HG03139 (cell line): Measurements from ENCODE around the gene USP6.
"Not testable (repeated sequence)": the region's sequence is repeated elsewhere in the genome, so short reads cannot be mapped to it uniquely, and the experiment has no call there.

ENCODE experiments used
- ATAC-seq: cut with Tn5 transposase; IDR thresholded peaks from one replicate; pipeline ENCODE4 v1.9.1; 2021; ENCODE audit not compliant: unreplicated experiment

The USP6 gene

DNA sequence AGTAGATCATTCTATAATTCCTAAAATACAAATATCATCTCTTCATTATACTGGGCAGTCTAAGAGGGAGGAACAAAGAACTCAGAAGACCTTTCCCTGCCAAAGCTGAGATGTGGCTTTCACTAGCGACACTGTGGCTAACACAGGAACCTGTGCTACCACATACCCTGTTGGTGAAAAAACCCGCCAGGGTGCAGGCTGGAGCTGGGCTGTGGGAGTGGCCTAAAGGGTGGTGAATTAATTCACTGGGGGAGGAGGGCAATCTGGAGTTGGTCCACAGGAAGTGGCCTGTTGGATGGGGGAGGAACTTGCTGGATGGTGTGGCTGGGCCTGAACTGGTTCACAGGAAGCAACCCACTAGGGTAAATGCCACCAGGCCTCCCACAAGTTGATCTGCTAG lies 68.5 kb downstream of the USP6 start:
- ATAC-seq, result no peak

DNA sequence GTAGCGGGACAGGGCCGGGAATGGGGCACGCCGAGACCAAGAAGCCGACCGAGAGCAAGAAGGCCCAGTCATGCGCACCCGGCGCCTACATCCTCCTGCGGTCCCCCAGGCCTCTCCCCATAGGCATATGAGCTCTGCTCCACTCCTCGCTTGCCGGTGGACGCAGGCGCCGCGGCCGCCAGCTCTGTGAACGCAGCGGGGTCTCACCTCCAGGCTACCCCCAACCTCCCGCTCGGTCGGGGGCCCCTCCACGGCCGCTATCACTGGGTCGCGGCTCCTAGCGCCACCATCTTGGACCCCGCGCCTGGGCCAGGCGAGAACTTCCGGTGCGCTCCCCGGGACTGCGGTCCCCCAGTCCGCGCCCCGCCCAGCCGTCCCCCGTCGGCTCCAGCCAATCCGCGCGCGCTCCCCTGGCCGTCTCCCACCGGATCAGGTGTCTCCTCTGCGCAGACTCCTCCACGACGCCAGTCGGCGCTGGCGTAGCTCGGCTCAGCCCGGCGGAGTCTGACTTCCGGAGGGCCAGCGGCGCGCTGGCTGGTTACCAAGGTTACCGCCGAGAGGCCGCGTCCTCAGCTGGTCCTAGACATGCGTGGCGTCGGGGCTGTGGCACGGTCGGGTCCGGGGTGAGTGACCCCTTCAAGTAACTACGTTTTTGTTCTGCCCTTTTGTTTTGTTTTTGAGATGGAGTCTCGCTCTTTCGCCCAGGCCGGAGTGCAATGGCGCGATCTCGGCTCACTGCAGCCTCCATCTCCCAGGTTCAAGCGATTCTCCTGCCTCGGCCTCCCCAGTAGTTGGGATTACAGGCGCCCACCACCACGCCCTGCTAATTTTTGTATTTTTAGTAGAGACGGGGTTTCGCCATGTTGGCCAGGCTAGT lies 75.9 kb downstream of the USP6 start, which contains the start of gene ZNF594:
TSS of gene ZNF594 (minus strand) at position 328 of the 877 bp plus-strand sequence. CDS start 7,612 bp downstream, outside the sequence.
- ATAC-seq, result peak; percentile 97

DNA sequence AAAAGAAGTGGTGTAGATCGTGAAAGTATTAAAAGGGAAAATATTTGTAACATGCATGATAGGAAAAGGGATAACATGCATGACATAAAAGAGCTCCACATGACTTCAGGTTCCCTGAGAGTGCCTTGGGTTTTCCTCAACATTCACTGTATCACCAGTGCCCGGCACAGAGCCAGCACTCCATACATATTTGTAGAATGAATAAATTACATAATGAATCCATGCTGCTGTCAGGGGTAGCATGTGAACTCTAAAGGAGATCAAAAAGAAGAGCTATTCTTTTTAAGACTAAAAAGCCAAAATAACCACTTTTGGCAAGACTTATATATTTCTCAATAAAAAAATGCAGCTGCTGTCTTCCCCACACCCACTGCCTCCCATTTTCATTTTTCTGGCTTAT lies 78.5 kb downstream of the USP6 start:
- ATAC-seq, result no peak

DNA sequence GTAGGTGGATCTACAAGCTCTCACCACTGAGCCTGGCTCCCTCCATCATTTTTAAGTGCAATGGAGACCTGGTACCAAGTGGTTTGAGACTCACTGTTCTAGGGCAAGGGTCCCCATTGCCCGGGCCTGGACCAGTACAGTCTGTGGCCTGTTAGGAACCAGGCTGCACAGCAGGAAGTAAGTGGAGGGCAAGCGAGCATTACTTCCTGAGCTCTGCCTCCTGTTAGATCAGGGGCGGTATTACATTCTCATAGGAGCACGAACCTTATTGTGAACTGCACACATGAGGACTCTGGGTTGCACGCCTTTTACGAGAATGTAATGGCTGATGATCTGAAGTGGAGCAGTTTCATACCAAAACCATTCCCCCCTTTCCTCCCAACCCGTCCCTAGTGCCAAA lies 82.6 kb downstream of the USP6 start:
- no peak for ATAC-seq

DNA sequence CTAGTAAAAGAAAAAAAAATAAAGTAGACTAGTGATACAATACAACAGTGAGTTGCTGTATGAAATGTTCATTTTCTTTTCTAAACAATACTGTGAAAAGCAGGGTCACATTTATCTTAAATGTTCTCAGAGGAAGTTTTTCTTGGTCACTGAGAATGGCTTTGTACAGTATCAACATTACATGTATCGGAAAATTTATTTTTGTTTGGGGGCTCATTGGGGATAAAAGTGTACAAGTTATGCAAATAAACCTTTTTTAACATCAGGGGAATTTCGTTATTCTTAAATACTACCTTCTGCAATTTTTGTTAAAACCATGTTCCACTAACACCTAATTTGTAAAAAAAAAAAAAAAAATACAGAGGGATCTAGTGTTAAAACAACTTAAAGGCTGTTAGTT lies 84.5 kb downstream of the USP6 start:
- no peak for ATAC-seq

DNA sequence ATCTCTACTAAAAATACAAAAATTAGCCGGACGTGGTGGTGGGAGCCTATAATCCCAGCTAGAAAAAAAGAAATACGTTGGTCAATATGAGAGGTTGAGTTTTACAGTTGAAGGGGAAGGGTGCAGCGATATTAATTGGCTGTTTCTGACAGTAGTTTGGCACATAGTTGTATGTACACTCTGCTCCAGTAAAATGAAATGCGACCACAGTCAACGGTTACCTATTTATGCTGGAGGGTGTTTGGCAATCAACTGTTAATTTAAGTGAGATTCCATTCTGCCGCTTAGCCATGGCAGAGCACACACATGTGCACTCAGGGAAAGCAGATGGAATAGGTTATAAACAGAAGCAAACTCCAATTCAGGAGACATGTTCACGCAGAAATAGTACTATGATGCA lies 85.2 kb downstream of the USP6 start:
- ATAC-seq, result no peak

DNA sequence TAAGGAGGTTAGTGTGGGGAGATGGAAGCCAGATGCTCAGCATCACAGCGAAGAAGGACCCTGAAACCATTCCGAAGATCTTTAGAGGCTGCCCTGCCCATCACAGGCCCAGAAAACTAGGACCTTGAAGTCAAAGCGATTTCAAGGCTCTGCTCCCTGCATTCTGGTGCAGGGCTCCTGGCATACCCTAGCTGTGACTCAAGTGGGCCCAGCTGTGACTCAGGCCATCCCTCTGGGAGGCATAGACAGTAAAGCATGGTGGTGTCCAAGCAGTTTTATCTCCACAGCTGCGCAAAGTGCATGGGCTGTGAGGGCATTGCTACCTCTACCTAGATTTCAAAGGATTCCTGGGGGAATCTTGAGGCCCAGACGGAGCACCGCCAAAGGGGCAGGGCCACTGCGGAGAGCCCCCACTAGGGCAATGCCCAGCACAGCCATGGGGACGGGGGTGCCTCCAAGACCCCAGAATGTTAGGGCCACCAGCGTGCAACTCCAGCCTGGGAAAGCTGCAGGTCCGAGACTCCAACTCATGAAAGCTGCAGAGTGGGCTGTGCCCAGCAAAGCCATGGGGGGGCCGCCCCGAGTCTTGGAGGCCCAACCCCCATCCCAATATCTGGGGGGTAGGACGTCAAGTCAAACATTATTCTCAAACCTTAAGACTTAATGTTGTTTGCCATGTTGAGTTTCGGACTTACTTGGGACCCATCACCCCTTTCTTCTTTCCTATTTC lies 87.5 kb downstream of the USP6 start:
- no peak for ATAC-seq

DNA sequence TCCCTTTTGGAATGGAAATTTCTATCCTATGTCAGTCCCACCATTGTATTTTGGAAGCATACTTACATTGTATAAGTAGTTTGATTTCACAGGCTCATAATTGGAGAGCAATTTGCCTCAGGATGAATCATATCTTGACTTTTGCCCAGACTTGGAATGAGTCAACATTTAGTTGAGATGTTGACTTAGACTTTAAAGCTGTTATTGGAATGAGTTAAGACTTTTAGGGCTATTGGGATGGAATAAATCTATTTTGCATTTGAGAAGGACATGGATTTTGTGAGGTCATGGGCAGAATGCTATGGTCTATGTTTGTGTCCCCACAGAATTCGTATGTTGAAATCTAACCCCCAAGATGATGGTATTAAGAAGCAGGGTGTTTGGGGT lies 88.1 kb downstream of the USP6 start:
- ATAC-seq, result no peak

DNA sequence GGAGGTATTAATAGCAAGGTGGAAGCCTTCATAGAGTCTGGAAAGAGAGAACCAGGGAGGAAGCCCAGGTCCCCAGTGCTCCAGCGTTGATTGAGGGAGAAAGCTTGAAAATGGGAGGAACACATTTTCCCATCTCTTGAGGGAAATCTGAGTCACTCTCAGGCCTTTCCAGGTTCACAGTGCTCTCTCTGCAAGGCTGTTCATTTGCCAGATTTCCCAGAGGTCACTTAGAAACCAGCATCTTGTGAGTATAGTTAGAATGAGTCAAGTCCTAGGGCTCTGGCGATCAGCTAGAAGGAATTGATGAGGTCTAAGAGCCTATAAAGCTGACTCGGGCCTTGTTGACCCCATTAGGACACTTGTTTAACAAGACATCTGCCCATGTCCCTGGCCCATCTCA lies 93.6 kb downstream of the USP6 start:
- no peak for ATAC-seq

DNA sequence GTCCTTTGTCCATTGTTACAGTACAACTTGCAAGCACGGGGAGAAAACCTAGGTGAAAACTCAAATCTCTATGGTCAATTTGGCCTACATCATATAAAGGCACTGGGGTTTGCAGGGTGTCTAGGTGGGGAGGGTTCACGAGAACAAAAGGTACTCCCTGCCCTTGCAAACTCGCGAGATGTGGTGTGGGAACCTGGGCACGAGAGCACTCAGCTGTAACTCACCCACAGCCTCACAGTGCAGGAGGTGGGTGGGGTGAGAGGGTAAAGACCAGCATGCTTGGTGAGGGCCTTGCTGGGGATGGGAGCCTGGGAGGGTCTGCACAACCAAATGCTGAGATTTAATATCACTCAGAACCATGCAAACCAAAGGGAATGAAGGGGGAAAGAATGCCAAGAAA lies 94.3 kb downstream of the USP6 start:
- ATAC-seq, result no peak

DNA sequence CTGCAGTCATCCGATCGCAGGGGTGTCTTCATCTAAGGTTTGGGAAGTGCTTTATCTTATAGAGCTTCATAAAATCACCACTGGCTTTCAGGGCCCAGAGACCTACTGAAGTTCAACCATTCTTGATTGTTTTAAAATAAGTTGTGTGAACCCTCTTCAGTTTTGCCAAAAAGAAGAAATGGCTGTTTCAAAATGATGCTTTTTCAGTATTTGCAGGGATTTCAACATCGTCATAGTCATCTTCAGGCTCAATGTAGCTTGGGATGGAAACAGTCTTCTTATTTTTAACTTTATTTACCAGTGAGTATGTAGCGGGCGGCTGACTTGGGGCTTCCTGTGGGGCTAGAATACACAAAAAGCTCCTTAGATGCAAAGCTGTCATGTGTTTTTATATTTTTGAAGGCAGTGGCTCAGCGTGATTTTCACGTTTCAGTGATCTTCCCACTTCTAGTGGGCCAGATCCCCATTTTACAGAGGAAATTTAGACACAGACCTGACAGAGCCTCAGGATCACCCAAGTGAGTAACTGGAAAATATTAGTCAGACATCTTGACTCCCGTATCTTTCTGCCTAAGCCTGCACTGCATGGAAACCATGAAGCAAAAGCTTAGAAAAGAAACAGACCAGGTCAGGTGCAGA lies 94.9 kb downstream of the USP6 start:
- ATAC-seq, result no peak

DNA sequence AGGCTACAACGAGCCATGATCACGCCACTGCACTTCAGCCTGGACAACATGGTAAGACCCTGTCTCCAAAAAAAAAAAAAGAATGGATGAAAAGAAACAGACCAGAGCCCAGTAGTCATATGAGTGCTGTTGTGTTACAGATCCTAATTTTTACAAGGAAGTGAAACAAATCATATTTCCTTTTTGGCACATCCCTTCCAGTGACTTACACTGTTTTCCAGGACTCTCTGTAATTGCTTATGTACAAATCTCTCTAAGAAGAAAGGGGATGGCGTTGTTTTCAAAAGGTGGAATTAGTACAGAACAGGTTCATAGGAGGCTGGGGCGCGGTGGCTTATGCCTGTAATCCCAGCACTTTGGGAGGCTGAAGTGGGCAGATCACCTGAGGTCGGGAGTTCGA lies 95.6 kb downstream of the USP6 start:
- no peak for ATAC-seq

DNA sequence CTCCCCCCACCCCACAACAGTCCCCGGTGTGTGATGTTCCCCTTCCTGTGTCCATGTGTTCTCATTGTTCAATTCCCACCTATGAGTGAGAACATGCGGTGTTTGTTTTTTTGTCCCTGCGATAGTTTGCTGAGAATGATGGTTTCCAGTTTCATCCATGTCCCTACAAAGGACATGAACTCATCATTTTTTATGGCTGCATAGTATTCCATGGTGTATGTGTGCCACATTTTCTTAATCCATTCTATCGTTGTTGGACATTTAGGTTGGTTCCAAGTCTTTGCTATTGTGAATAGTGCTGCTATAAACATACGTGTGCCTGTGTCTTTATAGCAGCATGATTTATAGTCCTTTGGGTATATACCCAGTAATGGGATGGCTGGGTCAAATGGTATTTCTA lies 101.7 kb downstream of the USP6 start:
- not testable (repeated sequence) for ATAC-seq

DNA sequence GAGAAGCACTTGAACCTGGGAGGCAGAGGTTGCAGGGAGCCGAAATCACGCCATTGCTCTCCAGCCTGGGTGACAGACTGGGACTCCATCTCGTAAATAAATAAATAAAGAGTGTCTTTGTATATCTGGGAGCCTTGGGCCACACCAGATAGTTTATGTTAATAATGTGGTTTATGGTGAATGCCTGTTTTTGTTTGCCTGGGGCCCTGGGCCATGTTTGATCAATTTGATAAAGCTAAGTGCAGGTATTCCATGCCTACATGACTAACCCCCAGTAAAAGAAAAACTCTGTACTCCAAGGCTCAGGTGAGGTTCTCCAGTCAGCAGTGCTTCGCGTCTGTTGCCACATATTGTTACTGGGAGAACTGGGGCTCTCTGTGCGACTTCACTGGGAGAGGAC lies 103.7 kb downstream of the USP6 start:
- ATAC-seq, result no peak

DNA sequence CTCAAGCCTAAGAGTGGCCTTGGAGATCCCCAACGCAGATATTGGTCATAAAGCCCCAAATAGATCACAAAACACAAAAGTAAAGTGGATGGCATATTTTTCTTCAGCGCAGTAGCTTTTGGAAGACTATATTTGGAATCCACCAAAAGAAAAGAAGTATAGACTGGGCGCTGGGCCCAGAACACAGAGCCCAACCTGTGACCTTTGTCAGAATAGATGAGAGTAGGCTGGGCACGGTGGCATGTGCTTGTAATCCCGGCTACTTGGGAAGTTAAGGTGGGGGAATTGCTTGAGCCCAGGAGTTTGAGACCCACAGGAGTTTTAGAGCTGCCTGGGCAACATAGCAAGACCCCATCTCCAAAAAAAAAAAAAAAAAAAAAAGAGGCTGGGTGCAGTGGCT lies 104.2 kb downstream of the USP6 start:
- no peak for ATAC-seq

DNA sequence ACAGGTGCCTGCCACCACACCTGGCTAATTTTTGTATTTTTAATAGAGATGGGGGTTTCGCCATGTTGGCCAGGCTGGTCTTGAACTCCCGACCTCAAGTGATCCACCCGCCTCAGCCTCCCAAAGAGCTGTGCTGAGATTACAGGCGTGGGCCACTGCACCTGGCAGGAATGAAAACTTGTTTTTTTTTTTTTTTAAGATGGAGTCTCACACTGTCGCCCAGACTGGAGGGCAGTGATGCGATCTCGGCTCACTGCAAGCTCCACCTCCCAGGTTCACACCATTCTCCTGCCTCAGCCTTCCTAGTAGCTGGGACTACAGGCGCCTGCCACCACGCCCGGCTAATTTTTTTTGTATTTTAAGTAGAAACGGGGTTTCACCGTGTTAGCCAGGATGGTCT lies 106.1 kb downstream of the USP6 start:
- not testable (repeated sequence) for ATAC-seq
